GM12892 (cell line): Measurements from ENCODE around the gene SAP25.

Experiments used
- DNase-seq: peaks from one replicate; pipeline ENCODE4 v3.0.0; 2011; ENCODE audit not compliant: insufficient read length
- FAIRE-seq: peaks from 2 replicates; lab custom pipeline; 2011; peaks lifted over from hg19 to GRCh38; lab: Jason Lieb, UNC
- POLR2A ChIP-seq: IDR thresholded peaks from 2 replicates; pipeline ENCODE4 v1.6.1; 2011; ENCODE audit warnings: low read depth, low read length, control low read depth
- POLR2AphosphoS5 ChIP-seq: IDR thresholded peaks from 2 replicates; pipeline ENCODE4 v1.6.1; 2011; ENCODE audit warnings: low read depth, low read length, control low read depth
- TAF1 ChIP-seq: IDR thresholded peaks from 2 replicates; pipeline ENCODE4 v1.6.1; 2011; ENCODE audit warnings: low read depth, mild to moderate bottlenecking, control low read depth, low read length, borderline replicate concordance

SAP25 gene

DNA sequence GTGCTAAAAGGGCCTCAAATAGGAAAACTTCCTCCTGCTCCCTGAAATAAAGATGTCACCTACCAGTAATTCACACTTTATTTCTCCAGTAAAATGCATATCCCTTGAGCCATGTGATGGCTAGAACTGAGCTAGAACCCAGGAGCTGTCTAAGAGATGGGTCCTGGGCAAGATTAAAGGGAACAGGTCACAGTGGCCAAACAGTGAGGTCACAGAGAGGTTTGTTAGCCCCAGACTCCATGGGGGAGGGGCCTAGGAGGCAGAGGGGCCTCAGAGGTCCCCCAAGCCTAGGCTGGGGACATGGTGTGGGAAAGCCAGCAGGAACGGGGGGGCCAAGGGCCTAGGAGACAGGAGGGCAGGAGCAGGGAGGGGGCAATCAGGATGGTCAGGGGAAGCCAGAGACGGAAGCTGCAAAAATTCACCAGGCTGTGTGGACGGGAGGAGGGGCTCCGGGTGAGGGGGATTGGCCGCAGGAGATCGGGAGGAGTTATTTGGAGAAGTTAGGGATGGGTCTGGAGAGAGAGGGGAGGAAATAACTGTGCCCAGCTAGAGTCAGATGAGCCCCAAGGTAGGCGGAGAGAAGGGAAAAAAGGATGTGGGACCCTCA lies 15.7 kb upstream of the SAP25 start:
- DNase-seq (no peak), FAIRE-seq (no peak)
- TF ChIP-seq POLR2AphosphoS5 (no peak), TAF1 (no peak), POLR2A (no peak)

DNA sequence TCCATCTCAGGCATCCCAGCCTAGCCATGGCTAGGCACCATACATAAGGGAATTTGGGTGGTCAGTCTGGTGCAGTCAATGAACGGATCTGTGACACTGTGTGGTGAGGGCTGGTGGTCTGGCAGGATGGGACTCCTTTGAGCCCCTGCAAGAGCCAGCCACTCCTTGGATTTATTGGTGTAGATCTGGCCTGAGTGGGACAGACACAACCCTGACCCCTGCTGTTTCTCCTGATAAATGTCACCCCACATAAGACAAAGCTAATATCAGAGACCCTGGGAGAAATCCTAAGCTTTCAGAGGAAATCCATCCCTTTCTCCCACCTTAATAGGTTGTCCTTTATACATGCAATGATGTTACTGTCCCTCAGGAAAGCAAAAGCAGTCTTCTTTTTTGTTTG lies 14.7 kb upstream of the SAP25 start:
- FAIRE-seq (no peak), DNase-seq (no peak)
- TF ChIP-seq POLR2A (no peak), POLR2AphosphoS5 (no peak), TAF1 (no peak)

DNA sequence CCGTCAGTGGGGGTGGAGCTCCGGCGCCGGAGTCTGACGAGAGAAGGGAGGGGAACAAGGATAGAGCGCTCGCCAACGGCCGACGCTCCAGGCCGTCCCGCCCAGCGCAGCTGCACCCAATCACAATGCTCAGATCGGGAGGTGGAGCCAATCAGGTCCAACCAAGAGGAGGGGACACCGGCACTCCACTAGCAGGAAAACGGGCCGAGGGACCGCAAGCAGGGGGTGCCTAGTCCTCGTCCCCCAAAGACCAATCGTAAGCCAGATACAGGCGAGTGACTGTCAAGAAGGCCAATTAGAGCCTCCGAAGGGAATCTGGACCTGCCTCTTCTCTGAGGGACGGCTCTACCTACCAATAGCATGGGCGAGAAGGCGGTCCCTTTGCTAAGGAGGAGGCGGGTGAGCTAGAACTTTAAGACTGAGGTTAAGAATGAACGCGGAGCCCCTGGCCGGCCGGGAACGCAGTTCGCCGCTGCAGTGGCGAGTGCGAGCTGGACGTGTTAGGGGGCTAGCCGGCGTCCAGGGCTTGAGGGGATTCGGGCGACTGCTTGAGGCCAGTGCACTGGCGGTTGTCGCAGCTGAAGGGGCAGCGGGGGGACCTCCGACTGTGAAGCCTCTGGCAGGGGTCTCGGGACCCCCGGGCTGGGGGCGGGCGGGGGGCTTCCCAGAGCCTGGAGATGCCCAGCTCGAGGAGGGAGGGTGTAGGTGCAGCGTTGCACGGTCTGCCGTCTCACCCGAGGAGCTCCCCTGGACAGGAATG lies 12.7 kb upstream of the SAP25 start, which contains the start of gene FBXO24:
Gene FBXO24 (plus strand): TSS at position 63 of the 760 bp plus-strand sequence. CDS start 298 bp downstream, at position 361.
- TF ChIP-seq TAF1 (no peak), POLR2AphosphoS5 (no peak), POLR2A (no peak)
- DNase-seq = peak; percentile 100
- peak; percentile 38 for FAIRE-seq

DNA sequence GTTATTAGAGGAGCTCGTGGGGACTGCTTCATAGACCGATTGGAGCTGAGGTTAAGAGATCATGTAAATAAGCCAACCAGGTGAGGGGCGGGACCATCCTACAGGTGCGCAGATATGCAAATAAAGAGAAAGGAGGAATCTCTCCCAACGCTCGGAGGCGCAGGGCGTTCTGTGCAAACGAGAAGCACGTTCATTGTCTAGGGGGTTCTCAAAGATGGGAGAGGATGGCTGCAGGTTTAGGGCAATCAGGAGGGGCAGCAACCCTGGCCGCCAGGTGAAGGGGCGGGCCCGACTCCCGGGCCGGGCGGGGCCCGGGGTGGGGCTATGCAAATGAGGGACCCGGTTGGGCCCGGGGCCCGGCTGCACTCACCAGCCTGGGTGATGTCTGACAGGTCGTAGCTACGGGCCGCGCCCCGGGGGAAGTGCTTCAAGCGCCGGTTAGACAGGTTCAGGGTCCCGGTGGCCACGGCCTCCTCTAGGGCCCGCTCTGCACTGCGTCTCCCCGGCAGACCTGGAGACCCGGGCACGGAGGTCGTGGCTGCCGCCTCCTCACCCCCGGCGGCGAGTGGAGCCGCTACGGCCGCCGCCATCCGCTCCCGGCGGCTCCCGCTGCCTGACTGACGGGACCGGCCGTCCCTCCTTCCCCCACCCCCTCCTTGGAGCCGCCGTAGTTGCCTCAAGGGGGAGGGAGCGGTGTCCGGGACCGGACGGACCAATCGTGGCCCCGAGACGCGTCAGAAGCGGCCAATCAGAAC lies 12.0 kb upstream of the SAP25 start, which contains the start of gene LRCH4:
Gene LRCH4 (minus strand): TSS at position 619 of the 755 bp plus-strand sequence. CDS start 29 bp downstream, at position 590.
- DNase-seq (peak; percentile 99), FAIRE-seq (peak; percentile 100)
- TF ChIP-seq POLR2A (peak; percentile 97), POLR2AphosphoS5 (peak; percentile 97), TAF1 (peak; percentile 94)

DNA sequence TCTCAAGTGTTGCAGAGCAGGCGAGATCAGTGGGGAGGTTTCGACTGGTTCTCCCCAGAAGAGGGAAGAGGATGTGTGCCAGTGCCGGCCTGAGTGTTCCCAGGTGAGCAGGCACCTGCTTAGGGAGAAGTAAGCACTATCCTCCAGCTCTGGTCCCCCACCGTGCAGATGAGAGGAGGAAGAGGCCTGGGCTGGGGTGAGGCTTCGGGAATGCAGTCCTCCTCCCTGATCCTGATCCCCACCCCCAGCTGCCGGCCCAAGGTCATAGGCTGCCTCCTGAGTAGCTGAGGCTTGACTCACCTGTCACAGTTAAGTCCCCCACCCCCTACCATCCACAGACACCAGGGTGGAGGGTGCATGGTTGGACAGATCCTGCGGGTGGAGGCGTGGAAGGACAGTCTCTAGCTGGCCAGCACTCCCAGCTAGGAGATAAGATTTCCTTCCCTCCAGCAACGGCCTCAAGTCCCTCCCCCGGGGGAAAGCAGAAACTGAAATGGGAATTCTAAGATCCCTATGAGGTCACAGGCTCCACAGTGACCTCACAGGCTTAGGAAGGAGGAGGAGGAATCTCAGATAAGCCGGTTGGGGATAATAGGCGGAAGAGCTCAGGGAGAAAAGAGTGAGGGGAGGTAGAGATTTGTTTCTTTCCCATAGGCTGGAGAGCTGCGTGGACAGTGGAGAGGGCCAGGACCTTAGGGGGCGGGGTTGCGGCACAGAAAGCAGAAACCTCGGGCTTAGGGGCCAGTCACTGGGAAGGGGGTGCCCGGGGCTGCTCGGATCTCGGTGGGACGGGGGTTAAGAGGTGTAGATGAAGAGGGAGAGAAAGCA lies 11.2 kb upstream of the SAP25 start:
- FAIRE-seq (peak; percentile 30), DNase-seq (no peak)
- TF ChIP-seq POLR2AphosphoS5 (no peak), POLR2A (no peak), TAF1 (no peak)

DNA sequence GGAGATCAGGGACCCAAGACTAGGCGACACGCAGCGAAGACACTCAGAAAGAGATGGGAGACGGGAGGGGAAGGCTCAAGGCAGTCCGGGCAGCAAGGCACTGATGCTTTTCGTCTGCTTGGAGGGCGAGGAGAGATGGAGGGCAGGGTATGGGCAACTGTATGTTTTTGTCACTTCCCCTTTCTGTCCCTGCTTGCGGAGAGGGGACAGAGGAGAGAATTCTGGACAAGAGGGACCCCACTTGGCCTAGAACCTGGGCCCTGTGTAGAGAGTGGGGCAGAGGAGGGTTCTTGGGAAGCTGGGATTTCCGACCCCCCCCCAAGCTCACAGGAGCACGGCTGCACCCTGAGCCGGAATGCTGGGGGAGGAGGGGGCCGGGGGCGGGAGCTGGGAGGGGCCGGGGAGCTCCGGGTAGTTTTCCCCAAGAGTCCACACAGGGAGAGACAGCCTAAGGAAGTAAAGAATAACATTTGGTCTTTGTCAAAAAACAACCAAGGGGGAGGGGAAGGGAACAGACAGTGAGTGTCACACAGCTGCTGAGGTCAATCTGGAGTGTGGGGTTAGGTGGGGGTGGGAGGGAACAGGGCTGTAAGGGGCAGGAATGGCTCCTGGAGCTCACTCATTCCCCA lies 10.5 kb upstream of the SAP25 start:
- DNase-seq = no peak
- TF ChIP-seq TAF1 (no peak), POLR2A (no peak), POLR2AphosphoS5 (no peak)
- FAIRE-seq = peak; percentile 74

DNA sequence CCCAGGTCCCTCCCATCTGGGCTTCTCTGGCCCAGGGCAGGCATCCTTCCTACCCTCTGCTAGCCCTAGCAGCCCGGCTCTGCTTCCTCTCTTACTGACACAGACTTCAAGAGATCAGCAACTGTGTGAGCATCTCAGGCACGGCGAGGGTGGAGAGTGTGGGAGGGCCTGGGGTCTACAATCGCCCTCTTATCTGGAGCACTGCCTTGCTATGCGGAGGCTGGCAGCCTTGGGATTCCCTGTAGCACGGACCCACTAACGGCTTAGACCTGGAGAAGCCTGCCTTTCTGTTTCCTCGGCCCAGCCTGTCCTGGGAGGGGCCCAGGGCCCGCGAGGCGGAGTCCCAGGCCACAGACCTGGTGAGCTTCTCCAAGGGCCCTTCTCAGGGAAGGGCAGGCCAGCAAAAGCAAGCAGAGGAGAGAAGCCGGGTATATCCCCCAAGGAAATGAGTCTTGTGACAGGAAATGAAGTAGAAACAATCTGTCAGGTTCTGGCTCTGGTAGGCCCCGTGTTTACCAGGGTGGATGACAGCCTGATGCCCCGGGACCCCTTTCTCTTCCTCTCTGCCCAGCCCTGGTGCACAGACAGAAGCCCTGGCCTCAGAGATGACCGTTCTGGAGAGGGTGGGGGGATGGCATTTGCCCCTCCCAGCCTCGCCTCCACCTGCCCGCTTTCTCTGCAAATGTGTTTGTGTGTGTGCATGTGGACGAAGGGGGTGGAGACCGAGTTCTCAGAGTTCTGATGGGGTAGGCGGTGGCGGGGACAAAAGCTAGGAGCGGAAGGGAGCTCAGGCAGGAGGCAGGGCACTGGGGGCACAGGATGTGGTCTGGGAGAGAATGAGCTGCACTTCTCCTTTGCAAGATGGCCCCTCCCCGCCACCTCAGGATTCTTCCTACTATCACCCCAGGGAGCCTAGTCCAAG lies 9.7 kb upstream of the SAP25 start:
- DNase-seq = peak; percentile 65
- TF ChIP-seq POLR2AphosphoS5 (no peak), TAF1 (no peak), POLR2A (peak; percentile 24; the same call in 1 of the 2 replicates)
- FAIRE-seq = peak; percentile 88

DNA sequence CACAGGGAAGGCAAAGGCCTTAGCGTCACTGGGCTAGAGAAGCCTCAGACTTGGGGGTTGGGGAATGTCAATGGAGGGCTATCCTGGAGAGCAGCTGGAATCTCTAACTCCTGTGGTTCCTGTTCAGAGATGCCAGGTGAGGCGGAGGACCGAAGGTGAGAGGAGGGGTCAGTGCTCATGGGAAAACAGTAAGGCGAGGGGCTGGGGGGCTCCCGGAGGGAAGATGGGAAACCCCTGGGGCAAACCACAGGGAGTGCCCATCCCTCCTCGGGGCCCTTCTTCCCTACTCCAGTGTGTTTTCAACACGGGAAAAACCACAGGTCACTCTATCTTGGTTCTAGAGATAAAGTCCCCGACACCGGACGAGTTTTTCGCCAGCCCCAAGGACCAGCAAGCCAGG lies 8.9 kb upstream of the SAP25 start:
- TF ChIP-seq TAF1 (no peak), POLR2AphosphoS5 (no peak), POLR2A (no peak)
- DNase-seq (no peak), FAIRE-seq (no peak)

DNA sequence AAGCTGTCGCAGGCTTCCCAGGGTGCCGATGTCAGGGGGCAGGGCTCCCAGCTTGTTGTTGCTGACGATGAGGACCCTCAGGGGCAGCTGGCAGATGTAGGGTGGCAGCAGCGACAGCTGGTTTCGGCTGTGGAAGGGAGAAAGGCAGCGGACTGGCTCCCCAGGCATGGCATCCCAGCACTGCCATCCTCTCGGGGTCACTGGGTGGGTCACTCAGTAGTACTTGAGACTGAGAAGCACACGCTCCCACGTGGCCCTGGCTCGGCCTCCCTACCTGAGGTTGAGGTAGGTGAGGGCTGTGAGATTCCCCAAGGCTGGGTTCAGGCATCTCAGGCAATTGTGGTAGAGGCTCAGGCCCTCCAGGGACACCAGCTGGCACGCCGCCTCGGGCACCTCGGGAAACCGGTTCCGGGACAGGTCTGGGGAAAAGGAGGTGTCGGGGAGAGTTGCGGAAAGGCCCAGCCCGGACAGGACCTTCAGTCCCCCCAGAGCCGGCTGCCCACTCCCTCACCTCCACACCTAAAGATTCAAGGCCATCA lies 8.4 kb upstream of the SAP25 start:
- FAIRE-seq = no peak
- TF ChIP-seq TAF1 (no peak), POLR2A (no peak), POLR2AphosphoS5 (no peak)
- DNase-seq = no peak
